GM23338 (cell line): ENCODE data around the gene SERPINH1. TPM values are rescaled to one million over a fixed set of nuclear protein-coding genes. Genes with fewer than 3 reads are reported as not detected.

Source experiments
- ATAC-seq: fragments of 200-7000 bp; cut with Tn5 transposase; 3 replicates; pipeline ENCODE4 v1.9.1; 2020
- DNase-seq: peaks from one replicate; pipeline ENCODE4 v3.0.0-alpha.2; 2015; ENCODE audit warnings: low spot score
- H2AFZ ChIP-seq: fragments of 200-600 bp; sonication (generic); 2 replicates; pipeline ENCODE4 v1.8.0; 2016; ENCODE audit warnings: antibody characterized with exemption, mild to moderate bottlenecking, moderate library complexity
- H3F3A ChIP-seq: fragments of 200-600 bp; sonication (generic); replicated peaks from 2 replicates; pipeline ENCODE4 v1.8.0; 2017; ENCODE audit warnings: antibody characterized with exemption, mixed run types, low read depth
- H3K27ac ChIP-seq: fragments of 200-600 bp; sonication (generic); 2 replicates; pipeline ENCODE4 v1.6.1; 2016; ENCODE audit warnings: low read depth
- H3K27me3 ChIP-seq: fragments of 200-600 bp; sonication (generic); 2 replicates; pipeline ENCODE4 v1.8.0; 2016; ENCODE audit warnings: mild to moderate bottlenecking, mixed run types, moderate library complexity; ENCODE audit not compliant: insufficient read depth
- H3K36me3 ChIP-seq: fragments of 200-600 bp; sonication (generic); 2 replicates; pipeline ENCODE4 v1.8.0; 2016; ENCODE audit warnings: mild to moderate bottlenecking; ENCODE audit not compliant: insufficient read depth
- H3K4me1 ChIP-seq: fragments of 200-600 bp; sonication (generic); 2 replicates; pipeline ENCODE4 v1.8.0; 2016; ENCODE audit warnings: mild to moderate bottlenecking, moderate library complexity; ENCODE audit not compliant: insufficient read depth
- H3K4me2 ChIP-seq: fragments of 200-600 bp; sonication (generic); 2 replicates; pipeline ENCODE4 v1.7.1; 2017; ENCODE audit warnings: mixed run types
- H3K4me3 ChIP-seq: fragments of 200-600 bp; sonication (generic); 2 replicates; pipeline ENCODE4 v1.6.1; 2016; ENCODE audit warnings: mixed run types
- H3K79me2 ChIP-seq: fragments of 200-600 bp; sonication (generic); replicated peaks from 2 replicates; pipeline ENCODE4 v1.8.0; 2017; ENCODE audit warnings: mild to moderate bottlenecking; ENCODE audit not compliant: insufficient read depth
- H3K9me2 ChIP-seq: fragments of 200-600 bp; sonication (generic); 2 replicates; pipeline ENCODE4 v1.8.0; 2017; ENCODE audit not compliant: insufficient read depth
- H4K20me1 ChIP-seq: fragments of 200-600 bp; sonication (generic); replicated peaks from 2 replicates; pipeline ENCODE4 v1.8.0; 2017; ENCODE audit warnings: mild to moderate bottlenecking; ENCODE audit not compliant: insufficient read depth
- H3K27ac Mint-ChIP-seq: 2 replicates; pipeline ENCODE4 v1.8.0; 2020; ENCODE audit warnings: inconsistent platforms, mild to moderate bottlenecking, moderate library complexity, mixed read lengths
- H3K27me3 Mint-ChIP-seq: 3 replicates; pipeline ENCODE4 v1.8.0; 2022; ENCODE audit warnings: low read depth, mild to moderate bottlenecking, moderate library complexity, mixed read lengths, inconsistent platforms; ENCODE audit not compliant: insufficient read depth, poor library complexity
- H3K36me3 Mint-ChIP-seq: 3 replicates; pipeline ENCODE4 v1.8.0; 2021; ENCODE audit warnings: low read depth, mild to moderate bottlenecking, inconsistent platforms, moderate library complexity, mixed read lengths
- H3K4me1 Mint-ChIP-seq: 3 replicates; pipeline ENCODE4 v1.8.0; 2020; ENCODE audit warnings: mild to moderate bottlenecking, inconsistent platforms, mixed read lengths
- H3K4me3 Mint-ChIP-seq: 3 replicates; pipeline ENCODE4 v1.8.0; 2021; ENCODE audit warnings: moderate library complexity, mild to moderate bottlenecking, inconsistent platforms, mixed read lengths
- H3K9me3 Mint-ChIP-seq: 3 replicates; pipeline ENCODE4 v1.8.0; 2020; ENCODE audit warnings: moderate library complexity, mild to moderate bottlenecking, inconsistent platforms, mixed read lengths
- CREB1 ChIP-seq: fragments of 250-450 bp; sonication (Bioruptor Pico); IDR thresholded peaks from 2 replicates; pipeline ENCODE4 v1.5.0; 2020; ENCODE audit warnings: low read depth, mild to moderate bottlenecking, moderate library complexity
- CTCF ChIP-seq, 2 experiments: fragments of 200-600 bp in 1 of 2; sonication (generic) in 1 of 2; conservative IDR thresholded peaks; 2 replicates each; pipeline versions ENCODE4 v1.5.1 to v1.6.1; 2016 to 2017; ENCODE audit warnings: antibody characterized with exemption in 2 of 2, low read depth in 2 of 2, mild to moderate bottlenecking in 2 of 2, moderate library complexity in 1 of 2
- ETS1 ChIP-seq: IDR thresholded peaks from 2 replicates; pipeline ENCODE4 v1.6.1; 2016; ENCODE audit warnings: antibody characterized with exemption
- EZH2 ChIP-seq: fragments of 200-600 bp; sonication (generic); IDR thresholded peaks from one replicate; pipeline ENCODE4 v1.8.0; 2017; ENCODE audit warnings: antibody characterized with exemption, mild to moderate bottlenecking, low read depth; ENCODE audit not compliant: unreplicated experiment
- NANOG ChIP-seq: IDR thresholded peaks from 2 replicates; pipeline ENCODE4 v1.6.1; 2016; ENCODE audit warnings: antibody characterized with exemption, borderline replicate concordance
- POLR2AphosphoS5 ChIP-seq: IDR thresholded peaks from 2 replicates; pipeline ENCODE4 v1.6.1; 2016; ENCODE audit warnings: antibody characterized with exemption, low read depth
- STAT1 ChIP-seq: IDR thresholded peaks from one replicate; pipeline ENCODE4 v1.6.1; 2016; ENCODE audit warnings: antibody characterized with exemption; ENCODE audit not compliant: unreplicated experiment
- ZNF114 ChIP-seq: fragments of 250-450 bp; sonication (Bioruptor Pico); IDR thresholded peaks from 2 replicates; pipeline ENCODE4 v1.5.0; 2020; ENCODE audit warnings: mild to moderate bottlenecking, moderate library complexity
- ZNF331 ChIP-seq: fragments of 250-450 bp; sonication (Bioruptor Pico); IDR thresholded peaks from 2 replicates; pipeline ENCODE4 v1.5.0; 2020; ENCODE audit warnings: low read depth, mild to moderate bottlenecking, moderate library complexity
- ZNF462 ChIP-seq: fragments of 250-450 bp; sonication (Bioruptor Pico); IDR thresholded peaks from 2 replicates; pipeline ENCODE4 v1.5.0; 2020; ENCODE audit warnings: mild to moderate bottlenecking, moderate library complexity
- polyA plus RNA-seq: library from polyadenylated mRNA; unstranded; fragments of >200 nt; fragmentation: Nextera tagmentation; extraction: Ambion mirVana; gene quantifications from 2 replicates; pipeline ENCODE4 v1.2.1, GENCODE V29; 2016
- total RNA-seq: library from RNA; depleted of rRNA; stranded (reverse); fragments of >200 nt; shearing (Covaris generic); gene quantifications from 2 replicates; pipeline ENCODE4 v1.2.3, GENCODE V29; 2014

The SERPINH1 gene
- total and polyA plus RNA-seq, 2 experiments from 2014 or later, result 238 to 1,217 TPM

- no peak for ATAC-seq
- H3K4me1 ChIP-seq, result peaks cover 21% of the 10 kb centered on the region
- no peak overlapping the region for H2AFZ ChIP-seq
- Mint-ChIP-seq H3K9me3 (no peaks in the 10 kb centered on the region), H3K27me3 (peaks cover 18% of the 10 kb centered on the region), H3K27ac (peak overlapping the region; percentile 52; the same call in 1 of the 2 replicates), H3K4me3 (no peak overlapping the region), H3K4me1 (peaks cover 23% of the 10 kb centered on the region), H3K36me3 (peaks cover 90% of the 10 kb centered on the region)
- peaks cover 60% of the 10 kb centered on the region for H3K36me3 ChIP-seq
- peaks cover 40% of the 10 kb centered on the region for H4K20me1 ChIP-seq
- TF ChIP-seq CTCF (conservative IDR thresholded peaks at IDR 0.05; ENCODE audit: low read depth in 2 of 2) (no peak), ZNF331 (no peak), ETS1 (no peak), ZNF114 (CRISPR knock-in tag) (no peak), ZNF462 (CRISPR knock-in tag) (no peak), EZH2 (no peak), NANOG (no peak), POLR2AphosphoS5 (no peak), STAT1 (no peak), CREB1 (CRISPR knock-in tag) (no peak)
- no peak overlapping the region for H3K27ac ChIP-seq
- no peak overlapping the region for H3K4me3 ChIP-seq
- peaks cover 23% of the 10 kb centered on the region; the same call in 1 of the 2 replicates for H3F3A ChIP-seq
- no peak for DNase-seq
- H3K4me2 ChIP-seq, result no peak overlapping the region
- peaks cover 44% of the 10 kb centered on the region for H3K79me2 ChIP-seq
- H3K9me2 ChIP-seq, result no peaks in the 10 kb centered on the region
- H3K27me3 ChIP-seq, result no peaks in the 10 kb centered on the region
These were observed 6.7 kb downstream of the SERPINH1 start for GRCh38 chr11:75568616-75569219.
